NCI-H2107 treated with DMSO at 0.1 percent for 48 hours (cell line): ENCODE results near the gene ALOX12B.

Source experiments
- DNase-seq: peaks from one replicate; lab custom pipeline; 2025; ENCODE audit not compliant: unreplicated experiment; lab: John Stamatoyannopoulos, UW

ALOX12B gene

GRCh38 chr17:8087075-8087951 lies at the start of gene ALOX12B:
TSS of gene ALOX12B (minus strand) at chr17:8087716. CDS start at chr17:8087442, 274 bp downstream.
- no peak for DNase-seq

- no peak for DNase-seq
Observed at GRCh38 chr17:8133941-8134340, 46.4 kb upstream of the ALOX12B start.

DNA sequence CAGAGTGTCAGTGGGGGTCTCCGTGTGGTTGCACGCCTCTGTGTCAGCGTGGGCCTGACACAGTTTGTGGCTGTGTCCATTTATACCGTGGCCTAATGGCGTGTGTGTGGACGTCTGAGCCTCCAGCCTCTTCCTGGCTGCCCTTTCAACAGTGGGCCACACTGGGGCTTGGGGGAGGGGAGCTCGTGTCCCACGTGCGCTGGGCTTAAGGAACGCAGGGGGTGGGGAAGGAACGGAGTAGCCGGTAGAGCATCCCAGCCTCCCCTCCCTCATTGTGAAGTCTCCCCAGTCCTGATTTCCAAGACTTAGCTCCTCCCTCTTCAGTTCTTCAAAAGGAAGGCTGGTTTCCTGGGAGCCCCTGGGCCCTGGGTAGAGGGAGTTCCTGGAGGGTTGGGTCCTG lies 45.9 kb upstream of the ALOX12B start:
- DNase-seq, result no peak

GRCh38 chr17:8131844-8132441 lies 44.4 kb upstream of the ALOX12B start:
- no peak for DNase-seq

DNA sequence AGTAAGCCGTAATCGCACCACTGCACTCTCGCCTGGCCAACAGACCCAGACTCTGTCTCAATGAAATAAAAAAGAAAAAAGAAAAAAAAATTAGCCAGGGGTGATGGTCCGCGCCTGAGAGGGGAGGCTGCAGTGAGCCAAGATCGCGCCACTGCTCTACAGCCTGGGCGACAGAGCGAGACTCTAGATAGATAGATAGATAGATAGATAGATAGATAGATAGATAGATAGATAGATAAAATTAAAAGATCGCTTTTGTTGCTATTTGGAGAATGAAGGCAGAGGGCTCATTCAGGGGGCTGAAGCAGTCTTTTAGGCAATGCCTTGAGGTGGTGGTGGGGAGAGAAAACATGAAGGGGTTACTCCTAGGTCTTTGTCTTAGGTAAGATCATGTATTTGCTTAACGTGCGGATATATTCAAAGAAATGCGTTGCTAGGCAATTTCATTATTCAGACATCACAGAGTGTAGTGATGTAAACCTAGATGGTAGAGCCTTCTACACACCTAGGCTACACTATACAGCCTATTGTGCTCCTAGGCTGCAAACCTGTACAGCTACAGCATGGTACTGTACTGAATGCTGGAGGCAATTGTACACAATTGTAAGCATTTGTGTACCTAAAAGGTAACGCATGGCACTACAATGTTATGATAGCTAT lies 40.7 kb upstream of the ALOX12B start:
- no peak for DNase-seq

DNA sequence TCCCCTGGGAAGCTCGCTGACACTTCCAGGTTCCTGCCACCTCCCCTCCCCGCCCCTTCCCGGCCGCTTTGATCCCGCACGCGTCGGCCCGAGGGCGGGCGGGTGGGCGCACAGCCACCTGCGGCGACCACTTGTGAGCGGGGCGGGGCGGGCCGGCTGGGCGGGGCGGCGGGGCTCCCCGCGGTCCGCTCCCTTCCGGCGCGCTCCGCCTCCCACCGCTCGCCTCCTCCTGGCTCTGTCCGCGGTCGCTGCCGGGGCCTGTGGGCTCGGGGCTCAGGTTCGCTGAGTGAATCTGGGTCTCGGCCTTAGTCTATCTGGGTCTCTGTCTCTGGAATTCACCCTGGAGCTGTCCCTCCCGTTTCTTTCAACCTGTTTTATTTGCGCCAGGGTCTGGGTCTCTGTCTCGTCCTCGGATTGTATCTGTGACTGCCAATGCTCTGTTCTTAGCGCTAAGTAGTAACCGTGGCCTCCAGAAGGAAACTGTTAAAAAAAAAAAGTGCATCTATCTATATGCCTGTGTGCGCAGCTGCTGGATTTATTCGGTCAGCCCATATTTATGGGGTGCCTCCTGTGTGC lies 39.1 kb upstream of the ALOX12B start:
- no peak for DNase-seq

- no peak for DNase-seq
Observed at GRCh38 chr17:8125947-8126490, 38.5 kb upstream of the ALOX12B start.

- no peak for DNase-seq
Observed at GRCh38 chr17:8125154-8125946, 37.8 kb upstream of the ALOX12B start.

GRCh38 chr17:8124350-8125153 lies 37.0 kb upstream of the ALOX12B start:
- DNase-seq, result no peak

GRCh38 chr17:8123695-8124349 lies 36.3 kb upstream of the ALOX12B start, which contains the start of gene HES7:
TSS of gene HES7 (minus strand) at chr17:8124106. CDS start at chr17:8124084, 22 bp downstream.
- DNase-seq, result no peak

GRCh38 chr17:8122924-8123694 lies 35.6 kb upstream of the ALOX12B start:
- no peak for DNase-seq

- DNase-seq, result no peak
Observed at GRCh38 chr17:8122422-8122923, 35.0 kb upstream of the ALOX12B start.

DNA sequence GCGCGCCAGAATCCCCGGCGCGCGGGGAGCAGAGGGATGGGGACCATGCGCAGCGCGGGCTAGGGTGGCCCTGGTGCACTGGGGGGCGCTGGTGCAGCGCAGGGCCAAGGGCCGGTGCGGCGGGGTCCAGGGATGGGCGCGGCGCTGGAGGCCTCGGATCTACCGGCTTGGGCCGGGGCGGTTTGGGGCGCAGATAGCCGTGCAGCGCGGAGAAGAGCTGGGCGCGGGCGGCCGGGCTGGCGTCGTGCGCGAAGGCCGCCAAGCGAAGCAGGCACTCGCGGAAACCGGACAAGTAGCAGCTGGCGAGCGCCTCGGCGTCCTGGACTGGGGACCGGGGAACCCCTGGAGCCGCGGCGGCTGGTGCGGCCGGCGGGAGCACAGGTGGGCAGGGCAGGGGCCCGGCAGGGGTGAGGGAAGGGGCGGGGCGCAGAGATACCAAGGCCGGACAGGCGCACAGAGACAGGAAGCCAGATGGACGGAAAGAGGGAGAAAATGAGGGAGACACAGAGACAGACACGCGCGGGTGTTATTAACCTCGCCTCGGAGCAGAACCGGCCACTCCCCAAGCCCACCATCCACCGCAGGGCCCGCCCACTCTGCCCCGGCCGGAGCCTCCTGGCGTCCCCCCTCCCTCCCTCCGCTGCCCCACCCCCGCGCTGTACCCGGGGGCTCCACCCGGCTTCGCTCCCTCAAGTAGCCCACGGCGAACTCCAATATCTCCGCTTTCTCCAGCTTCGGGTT lies 34.3 kb upstream of the ALOX12B start:
- no peak for DNase-seq

DNA sequence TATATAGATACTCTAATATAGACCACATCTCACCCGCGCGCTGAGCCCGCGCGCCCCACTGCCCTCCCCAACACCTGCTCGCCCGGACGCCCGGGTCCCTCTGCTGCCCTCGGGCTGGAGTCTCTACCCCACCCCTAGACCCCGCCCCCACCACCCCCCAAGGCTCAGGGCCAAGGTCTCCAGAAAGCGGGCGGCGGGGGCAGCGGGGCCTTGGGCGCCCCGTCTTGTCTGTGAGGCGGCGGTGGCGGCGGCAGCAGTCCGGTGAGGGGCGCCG lies 33.8 kb upstream of the ALOX12B start:
- DNase-seq, result no peak

GRCh38 chr17:8120520-8121406 lies 33.2 kb upstream of the ALOX12B start:
- DNase-seq, result peak; percentile 37

DNA sequence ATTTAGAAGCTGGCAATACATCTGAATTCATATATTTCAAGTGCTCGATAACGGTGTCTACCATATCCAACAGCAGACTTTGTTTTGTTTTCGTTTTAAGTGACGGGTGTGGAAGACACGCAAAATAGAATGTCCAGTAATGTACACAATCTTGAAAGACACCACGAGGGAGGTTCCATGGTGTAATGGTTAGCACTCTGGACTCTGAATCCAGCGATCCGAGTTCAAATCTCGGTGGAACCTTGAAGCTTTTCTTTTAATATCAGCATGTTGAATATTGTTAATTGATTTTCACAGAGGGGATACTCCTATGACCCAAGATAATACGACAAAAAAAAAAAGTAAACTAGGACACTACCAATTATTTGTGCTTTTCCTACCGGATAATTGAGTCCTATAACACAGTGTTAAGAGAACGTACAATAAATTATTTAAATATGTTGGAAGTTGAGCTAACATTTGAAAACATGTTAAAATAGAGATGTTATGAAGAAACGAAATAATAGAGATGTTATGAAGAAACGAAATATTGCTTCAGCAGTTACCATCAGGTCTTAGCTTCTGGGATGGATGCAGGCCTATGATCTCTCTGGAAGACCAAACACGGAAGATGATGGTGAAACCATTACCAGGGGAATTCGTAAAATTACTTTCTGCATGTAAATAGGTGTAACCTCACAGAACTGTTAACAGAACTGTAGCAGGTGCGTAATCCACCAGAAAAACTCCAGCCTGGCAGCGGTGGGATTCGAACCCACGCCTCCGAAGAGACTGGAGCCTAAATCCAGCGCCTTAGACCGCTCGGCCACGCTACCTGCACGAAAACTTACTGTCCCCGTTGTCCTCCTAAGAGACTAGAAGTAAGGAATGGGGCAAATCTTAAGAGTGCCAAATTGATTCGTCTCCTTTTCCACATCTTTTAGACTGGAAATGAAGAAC lies 32.3 kb upstream of the ALOX12B start:
- DNase-seq, result peak; percentile 56
